BE2C (cell line): ENCODE results near the gene COL24A1.
"Not testable (repeated sequence)": the region's sequence is repeated elsewhere in the genome, so short reads cannot be mapped to it uniquely, and the experiment has no call there.

ENCODE experiments used
- DNase-seq: peaks from one replicate; pipeline ENCODE4 v3.0.0-alpha.2; 2020
- H3K27me3 ChIP-seq: fragments of 250-450 bp; sonication (Bioruptor Pico); 2 replicates; pipeline ENCODE4 v1.5.1; 2020; ENCODE audit warnings: mild to moderate bottlenecking
- H3K36me3 ChIP-seq: fragments of 250-450 bp; sonication (Bioruptor Pico); 2 replicates; pipeline ENCODE4 v1.5.1; 2020; ENCODE audit warnings: mild to moderate bottlenecking
- H3K4me1 ChIP-seq: fragments of 250-450 bp; sonication (Bioruptor Pico); 2 replicates; pipeline ENCODE4 v1.5.1; 2020
- H3K4me3 ChIP-seq: 2 replicates; pipeline ENCODE4 v1.5.1; 2011; ENCODE audit warnings: low read depth, low read length
- H3K9me3 ChIP-seq: fragments of 250-450 bp; sonication (Bioruptor Pico); 2 replicates; pipeline ENCODE4 v1.5.1; 2020
- TF ChIP-seq, protein P1 (sequence below): IDR thresholded peaks from 2 replicates; pipeline ENCODE4 v1.5.1; 2012; ENCODE audit warnings: mild to moderate bottlenecking, low read depth, low read length

Gene COL24A1

DNA sequence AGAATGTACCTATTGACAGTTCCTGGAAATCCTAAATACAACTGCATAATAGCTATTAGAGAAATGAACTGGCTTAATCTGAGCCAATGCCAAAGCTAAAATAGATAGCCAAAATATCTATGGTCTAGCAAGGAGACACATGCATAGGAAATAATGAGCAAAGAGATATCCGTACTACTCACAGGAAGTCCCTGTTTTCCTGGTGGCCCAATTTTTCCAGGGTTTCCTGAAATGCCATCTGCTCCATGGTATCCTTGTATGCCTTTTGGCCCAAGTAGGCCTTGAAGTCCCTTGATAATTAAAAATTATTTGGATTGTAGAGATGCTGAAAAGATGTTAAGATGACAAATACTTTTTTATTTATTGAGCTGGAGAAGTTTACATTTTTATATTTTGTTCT, 340.0 kb downstream of the COL24A1 start:
- Histone ChIP-seq H3K27me3 (no peaks in the 10 kb centered on the region), H3K4me3 (no peak overlapping the region), H3K9me3 (no peaks in the 10 kb centered on the region), H3K36me3 (no peaks in the 10 kb centered on the region), H3K4me1 (no peaks in the 10 kb centered on the region)
- DNase-seq: no peak
- TF ChIP-seq, protein P1, sequence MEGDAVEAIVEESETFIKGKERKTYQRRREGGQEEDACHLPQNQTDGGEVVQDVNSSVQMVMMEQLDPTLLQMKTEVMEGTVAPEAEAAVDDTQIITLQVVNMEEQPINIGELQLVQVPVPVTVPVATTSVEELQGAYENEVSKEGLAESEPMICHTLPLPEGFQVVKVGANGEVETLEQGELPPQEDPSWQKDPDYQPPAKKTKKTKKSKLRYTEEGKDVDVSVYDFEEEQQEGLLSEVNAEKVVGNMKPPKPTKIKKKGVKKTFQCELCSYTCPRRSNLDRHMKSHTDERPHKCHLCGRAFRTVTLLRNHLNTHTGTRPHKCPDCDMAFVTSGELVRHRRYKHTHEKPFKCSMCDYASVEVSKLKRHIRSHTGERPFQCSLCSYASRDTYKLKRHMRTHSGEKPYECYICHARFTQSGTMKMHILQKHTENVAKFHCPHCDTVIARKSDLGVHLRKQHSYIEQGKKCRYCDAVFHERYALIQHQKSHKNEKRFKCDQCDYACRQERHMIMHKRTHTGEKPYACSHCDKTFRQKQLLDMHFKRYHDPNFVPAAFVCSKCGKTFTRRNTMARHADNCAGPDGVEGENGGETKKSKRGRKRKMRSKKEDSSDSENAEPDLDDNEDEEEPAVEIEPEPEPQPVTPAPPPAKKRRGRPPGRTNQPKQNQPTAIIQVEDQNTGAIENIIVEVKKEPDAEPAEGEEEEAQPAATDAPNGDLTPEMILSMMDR: no peak

DNA sequence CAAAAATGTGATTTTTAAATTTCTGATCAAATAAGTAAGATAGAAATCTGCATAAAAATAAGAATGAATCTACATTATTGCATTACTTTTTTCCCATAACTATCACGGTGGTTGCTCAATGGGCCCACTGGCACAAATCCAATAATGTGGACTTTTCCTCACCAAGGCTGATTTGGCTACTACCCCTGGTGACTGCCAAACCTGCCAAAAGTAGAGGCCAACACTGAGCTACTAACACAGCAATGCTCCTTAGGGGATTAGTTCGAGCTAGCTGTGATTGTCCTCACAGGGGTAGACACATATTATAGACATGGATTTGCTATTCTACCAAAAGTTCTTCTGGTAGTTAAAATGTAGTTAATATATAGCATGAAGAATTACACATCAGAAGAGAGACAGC, 340.7 kb downstream of the COL24A1 start:
- TF ChIP-seq, protein P1: no peak
- Histone ChIP-seq H3K36me3 (no peaks in the 10 kb centered on the region), H3K4me1 (no peaks in the 10 kb centered on the region), H3K4me3 (no peak overlapping the region), H3K27me3 (no peaks in the 10 kb centered on the region), H3K9me3 (no peaks in the 10 kb centered on the region)
- no peak for DNase-seq

DNA sequence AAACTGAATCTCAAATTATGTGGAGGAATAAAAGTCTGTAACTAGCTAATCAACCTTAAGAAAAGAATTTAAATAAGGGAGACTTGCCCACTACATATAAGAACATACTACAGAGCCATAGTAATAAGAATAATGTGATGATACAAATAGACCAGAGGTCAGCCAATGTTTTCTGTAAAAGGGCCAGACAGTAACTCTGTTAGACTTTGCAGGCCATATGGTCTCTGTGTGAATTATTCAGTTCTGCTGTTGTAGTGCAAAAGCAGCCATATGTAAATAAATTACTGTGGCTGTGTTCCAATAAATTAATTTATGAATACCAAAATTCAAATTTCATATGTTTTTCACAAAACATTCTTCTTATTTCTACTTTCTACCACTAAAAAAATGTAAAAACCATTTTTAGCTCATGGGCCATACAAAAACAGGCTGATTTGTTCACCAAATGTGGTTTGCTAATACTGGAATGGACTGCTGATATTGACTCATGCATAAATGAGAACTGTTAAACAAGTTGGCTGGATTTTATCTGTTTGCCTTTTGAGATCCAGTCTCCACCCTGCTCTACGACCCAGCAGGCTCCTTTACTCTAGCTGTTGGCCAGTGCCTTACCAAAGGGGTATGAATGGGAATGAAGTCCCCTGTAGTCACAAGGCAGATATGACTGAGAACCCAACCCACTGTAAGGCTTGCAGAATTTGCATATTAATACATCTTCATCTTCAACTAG, 350.2 kb downstream of the COL24A1 start:
- TF ChIP-seq, protein P1: no peak
- H3K4me1 ChIP-seq: no peaks in the 10 kb centered on the region
- H3K27me3 ChIP-seq: no peaks in the 10 kb centered on the region
- no peak overlapping the region for H3K4me3 ChIP-seq
- no peaks in the 10 kb centered on the region for H3K9me3 ChIP-seq
- H3K36me3 ChIP-seq: no peaks in the 10 kb centered on the region
- DNase-seq: no peak

DNA sequence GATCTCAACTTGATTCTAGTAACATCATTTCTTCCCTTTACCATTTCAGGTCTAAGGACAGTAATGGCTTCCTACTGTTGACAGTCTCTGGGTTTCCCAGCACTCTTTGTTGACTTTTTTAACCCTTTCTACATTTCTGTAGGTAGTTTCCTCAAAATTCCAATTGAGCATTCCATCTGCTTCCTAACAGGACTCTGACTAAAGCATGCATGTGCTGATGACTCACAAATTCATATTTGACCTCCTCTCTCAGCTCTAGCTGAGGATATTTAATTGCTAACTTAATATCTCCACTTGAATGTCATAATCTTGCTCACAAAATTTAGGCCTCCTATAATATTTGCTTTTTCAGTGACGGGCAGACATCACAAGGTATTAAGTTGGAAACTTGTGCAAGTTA, 355.1 kb downstream of the COL24A1 start:
- H3K9me3 ChIP-seq: no peaks in the 10 kb centered on the region
- no peaks in the 10 kb centered on the region for H3K4me1 ChIP-seq
- no peaks in the 10 kb centered on the region; the same call in 1 of the 2 replicates for H3K27me3 ChIP-seq
- H3K36me3 ChIP-seq: no peaks in the 10 kb centered on the region
- H3K4me3 ChIP-seq: no peak overlapping the region
- TF ChIP-seq, protein P1: no peak
- no peak for DNase-seq

DNA sequence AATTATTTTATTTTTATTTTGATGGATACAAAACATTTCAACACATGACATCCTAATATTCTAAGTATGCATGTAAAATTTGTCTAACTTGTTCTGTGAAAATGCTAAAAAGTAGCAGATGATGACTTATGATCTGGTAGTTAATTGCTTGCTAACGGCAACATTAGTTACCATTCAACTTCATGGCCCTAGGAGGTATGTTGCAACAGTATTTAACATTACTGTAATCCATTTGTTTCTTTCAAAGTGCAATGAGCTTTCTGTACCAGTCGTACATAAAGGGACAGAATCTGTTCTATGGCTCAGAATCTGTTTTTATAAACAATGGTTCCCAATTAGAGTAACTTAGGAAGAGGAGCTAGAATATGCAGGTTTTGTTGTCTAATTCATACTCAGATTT, 356.8 kb downstream of the COL24A1 start:
- Histone ChIP-seq H3K27me3 (no peaks in the 10 kb centered on the region; the same call in 1 of the 2 replicates), H3K4me3 (no peak overlapping the region), H3K36me3 (no peaks in the 10 kb centered on the region), H3K9me3 (no peaks in the 10 kb centered on the region), H3K4me1 (no peaks in the 10 kb centered on the region)
- DNase-seq: no peak
- TF ChIP-seq, protein P1: no peak

DNA sequence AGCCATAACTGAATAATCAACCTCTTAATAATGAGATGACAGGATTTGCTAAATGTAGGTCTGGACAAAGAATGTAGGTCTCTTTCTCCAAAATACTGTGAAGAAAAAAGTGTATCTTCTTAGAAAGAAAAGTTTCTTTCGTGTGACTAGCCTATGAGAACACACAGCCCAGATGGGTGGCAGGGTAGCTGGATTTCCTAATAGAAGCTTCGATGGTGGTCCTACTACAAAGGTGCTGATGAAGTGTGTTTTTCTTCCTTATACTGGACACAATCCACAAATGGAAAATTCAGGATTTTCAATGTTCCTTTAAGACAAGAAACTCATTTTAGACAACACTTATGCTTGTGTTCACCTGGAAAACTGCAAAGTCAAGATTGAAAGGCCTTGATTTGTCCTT, 358.2 kb downstream of the COL24A1 start:
- H3K4me3 ChIP-seq: no peak overlapping the region
- no peaks in the 10 kb centered on the region for H3K36me3 ChIP-seq
- TF ChIP-seq, protein P1: no peak
- H3K9me3 ChIP-seq: no peaks in the 10 kb centered on the region
- DNase-seq: no peak
- H3K4me1 ChIP-seq: no peaks in the 10 kb centered on the region
- H3K27me3 ChIP-seq: no peaks in the 10 kb centered on the region; the same call in 1 of the 2 replicates

DNA sequence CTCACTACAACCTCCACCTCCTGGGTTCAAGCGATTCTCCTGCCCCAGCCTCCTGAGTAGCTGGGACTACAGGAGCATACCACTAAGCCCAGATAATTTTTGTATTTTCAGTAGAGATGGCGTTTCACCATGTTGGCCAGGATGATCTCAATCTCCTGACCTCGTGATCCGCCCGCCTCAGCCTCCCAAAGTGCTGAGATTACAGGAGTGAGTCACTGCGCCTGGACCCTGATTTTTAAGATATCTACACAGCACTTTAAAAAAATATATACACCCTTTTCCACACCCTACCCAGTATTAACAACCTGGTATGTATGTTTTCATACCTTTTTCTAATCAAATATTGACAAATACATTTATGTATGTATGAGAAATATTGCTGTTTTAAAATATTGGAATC, 379.6 kb downstream of the COL24A1 start:
- H3K9me3 ChIP-seq, DNase-seq, H3K4me3 ChIP-seq, H3K27me3 ChIP-seq, H3K36me3 ChIP-seq, H3K4me1 ChIP-seq: not testable (repeated sequence)
